Kidney (tissue), 14 donors: Measurements from ENCODE around the gene SYT6. TPM values are rescaled to one million over a fixed set of nuclear protein-coding genes. Genes with fewer than 3 reads are reported as not detected.

Experiments used
- DNase-seq, 5 donors: peaks; one replicate each; pipeline ENCODE4 v3.0.0-alpha.2; 2013 to 2020
- FAIRE-seq: peaks from 2 replicates; lab custom pipeline; 2012; peaks lifted over from hg19 to GRCh38; lab: Jason Lieb, UNC
- H3K27ac ChIP-seq, 2 donors: one replicate each; pipeline ENCODE4 v1.7.0; 2013; ENCODE audit warnings: low read depth in 2 of 2, low read length in 2 of 2, inconsistent platforms in 1 of 2
- H3K27me3 ChIP-seq: one replicate; pipeline ENCODE4 v1.7.1; 2013; ENCODE audit warnings: low read length, inconsistent platforms; ENCODE audit not compliant: control insufficient read depth, insufficient read depth
- H3K36me3 ChIP-seq, 3 donors: one replicate each; pipeline versions ENCODE4 v1.7.0 to v1.7.1; 2013; ENCODE audit warnings: low read length in 3 of 3, control low read depth in 1 of 3, inconsistent platforms in 1 of 3; ENCODE audit not compliant: insufficient read depth in 3 of 3, control insufficient read depth in 2 of 3
- H3K4me1 ChIP-seq, 3 donors: one replicate each; pipeline versions ENCODE4 v1.7.0 to v1.7.1; 2013; ENCODE audit warnings: low read length in 3 of 3, inconsistent platforms in 1 of 3, low read depth in 1 of 3; ENCODE audit not compliant: control insufficient read depth in 2 of 3, insufficient read depth in 2 of 3
- H3K4me3 ChIP-seq, 3 donors: one replicate each; pipeline versions ENCODE4 v1.7.0 to v1.8.1; 2013; ENCODE audit warnings: low read length in 3 of 3, control low read depth in 1 of 3, inconsistent platforms in 1 of 3
- H3K9ac ChIP-seq, 3 donors: one replicate each; pipeline versions ENCODE4 v1.7.0 to v1.7.1; 2013; ENCODE audit warnings: low read length in 3 of 3, control low read depth in 1 of 3, inconsistent platforms in 1 of 3
- H3K9me3 ChIP-seq, 3 donors: one replicate each; pipeline versions ENCODE4 v1.7.0 to v1.7.1; 2013; ENCODE audit warnings: low read length in 3 of 3, control low read depth in 1 of 3, inconsistent platforms in 1 of 3; ENCODE audit not compliant: control insufficient read depth in 2 of 3, insufficient read depth in 1 of 3
- CTCF ChIP-seq: IDR thresholded peaks from 3 replicates; pipeline ENCODE4 v1.5.1; 2012; ENCODE audit warnings: mild to moderate bottlenecking, moderate library complexity, borderline replicate concordance; ENCODE audit not compliant: insufficient read depth; ENCODE audit errors: extremely low read depth
- intact Hi-C: fragments of 100-400 bp; cut with DNase I; formaldehyde crosslinking; loops from one replicate; pipeline ENCODE4 v1.11.1; 2022
- polyA plus RNA-seq: library from polyadenylated mRNA; stranded (reverse); fragments of 350-450 nt; fragmentation: Illumina TruSeq; extraction: RNeasy Lipid Tissue Mini Kit (QIAGEN cat#74804); gene quantifications from one replicate; pipeline ENCODE4 v1.2.3, GENCODE V29; 2014; ENCODE audit warnings: low read depth, low replicate concordance; ENCODE audit not compliant: insufficient read depth
- total RNA-seq: library from RNA; stranded (reverse); fragmentation: NEBNext Ultra II Directional; extraction: Animal tissue kit (Norgen Biotek cat#: 25700); gene quantifications from one replicate; pipeline ENCODE4 v1.2.1, GENCODE V29; 2021
- donor health status: control.
- donor health status: control.
- donor health status: control.
- donor health status: control.
- donor health status: control.
- donor health status: DM: yes; HTN: yes; CAD: no.
- donor health status: Normal renal cell carcinoma (clear cell type).

SYT6 gene
- total and polyA plus RNA-seq, 2 donors from 2014 or later, result 0.06 to 1.7 TPM

DNA sequence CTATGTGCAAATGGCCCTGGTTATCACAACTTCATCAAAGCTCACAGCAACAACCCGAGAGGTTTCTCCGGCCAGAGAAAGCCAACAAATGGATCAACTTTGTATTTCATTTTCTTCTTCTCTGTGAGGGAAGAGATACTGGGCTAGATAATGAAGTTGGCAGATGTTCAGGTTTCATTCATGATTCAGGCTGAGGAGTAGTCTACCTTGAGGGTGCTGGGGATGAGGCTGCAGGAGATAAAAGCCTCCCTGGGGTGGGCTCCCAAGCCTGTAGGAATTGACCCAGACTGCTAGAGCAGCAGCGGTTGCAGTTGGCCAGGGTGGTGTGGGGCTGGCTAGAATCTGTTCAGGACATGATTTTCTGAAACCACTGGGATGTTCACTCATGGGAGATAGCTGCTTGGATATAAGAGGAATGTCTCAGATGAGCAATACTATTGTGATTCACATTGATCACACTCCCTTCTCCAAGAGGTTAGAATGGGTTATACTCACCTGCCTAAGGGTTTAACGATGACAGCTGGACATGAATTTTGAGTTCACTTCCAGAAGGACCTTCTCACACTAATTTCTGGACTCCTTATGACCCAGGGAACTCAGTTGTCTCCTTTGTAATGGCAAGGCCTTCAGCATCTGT lies 64.0 kb downstream of the SYT6 start:
- no peak for FAIRE-seq
- no peak for DNase-seq

DNA sequence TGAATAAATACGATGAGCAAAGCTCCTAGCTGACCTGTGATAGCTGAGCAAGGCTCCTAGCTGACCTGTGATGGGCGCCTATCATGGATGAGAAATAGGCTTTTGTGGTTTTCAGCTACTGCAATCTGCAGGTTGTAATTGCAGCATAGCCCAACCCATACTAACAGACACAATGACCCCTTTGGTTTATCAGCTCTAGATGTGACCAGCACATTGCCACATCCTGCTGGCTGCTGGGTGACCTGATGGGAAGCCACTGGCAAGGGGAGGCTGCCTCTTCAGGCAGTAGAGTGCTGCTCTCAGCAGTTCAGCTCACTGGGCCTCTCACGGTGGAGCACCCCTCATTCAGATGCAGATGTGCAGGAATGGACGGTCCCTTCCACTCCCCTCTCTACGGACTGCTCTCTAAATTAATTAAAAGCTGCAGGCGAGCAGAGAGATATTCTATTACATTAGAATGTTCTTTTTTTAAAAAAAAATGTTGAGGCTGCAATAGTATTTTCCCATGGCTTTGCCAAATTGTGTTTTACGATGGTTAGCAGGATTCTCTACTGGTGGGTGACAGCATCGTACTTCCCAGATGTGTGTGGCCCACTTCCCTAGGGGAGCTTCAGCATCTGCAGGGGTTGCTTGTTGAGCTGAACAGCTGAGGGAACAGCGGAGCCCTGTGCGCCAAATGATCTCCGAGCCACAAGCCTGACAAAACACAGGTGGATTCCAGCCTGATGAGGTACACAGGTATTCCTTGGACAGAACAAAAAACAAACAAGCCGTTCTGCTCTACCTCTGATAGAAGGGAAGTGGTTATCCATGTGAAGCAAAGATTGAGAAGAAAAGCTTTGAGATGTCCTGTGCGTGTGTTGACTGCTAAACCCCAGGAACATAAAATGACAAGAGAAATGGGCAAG lies 65.0 kb downstream of the SYT6 start:
- Histone ChIP-seq H3K9me3 (no peaks in the 10 kb centered on the region), H3K27me3 (no peaks in the 10 kb centered on the region), H3K9ac (no peak overlapping the region), H3K4me3 (no peak overlapping the region), H3K27ac (no peak overlapping the region), H3K4me1 (no peaks in the 10 kb centered on the region), H3K36me3 (no peaks in the 10 kb centered on the region)
- peak in 1 of 5 donors; percentile 29 for DNase-seq
- TF ChIP-seq CTCF, result no peak
- FAIRE-seq, result no peak
- intact Hi-C loops, result no loop called here

More for the DNA sequence above, 64.0 kb downstream of the SYT6 start:
- no peaks in the 10 kb centered on the region for H3K4me1 ChIP-seq
- H3K9ac ChIP-seq, result no peak overlapping the region
- H3K4me3 ChIP-seq, result no peak overlapping the region
- no peaks in the 10 kb centered on the region for H3K27me3 ChIP-seq
- H3K27ac ChIP-seq, result no peak overlapping the region
- TF ChIP-seq CTCF, result no peak
- intact Hi-C loops, result no loop called here
- H3K36me3 ChIP-seq, result no peaks in the 10 kb centered on the region
- H3K9me3 ChIP-seq, result no peaks in the 10 kb centered on the region

- no peak for TF ChIP-seq CTCF
- Histone ChIP-seq H3K4me3 (no peak overlapping the region), H3K9me3 (no peaks in the 10 kb centered on the region), H3K27me3 (no peaks in the 10 kb centered on the region), H3K27ac (no peak overlapping the region), H3K9ac (no peak overlapping the region), H3K4me1 (no peaks in the 10 kb centered on the region), H3K36me3 (no peaks in the 10 kb centered on the region)
- no peak for DNase-seq
- no peak for FAIRE-seq
- intact Hi-C loops, result no loop called here
Measured at GRCh38 chr1:114087495-114087894, 66.2 kb downstream of the SYT6 start.
